ENCODE measurements around the gene NPSR1.

Gene NPSR1

GRCh38 chr7:34839645-34840044 is 181.6 kb downstream of the NPSR1 start:
- no peak for ATAC-seq
- no peak for TF ChIP-seq BACH2 (CRISPR knock-in tag; IDR thresholded peaks at IDR 0.05; ENCODE audit: borderline replicate concordance)

DNA sequence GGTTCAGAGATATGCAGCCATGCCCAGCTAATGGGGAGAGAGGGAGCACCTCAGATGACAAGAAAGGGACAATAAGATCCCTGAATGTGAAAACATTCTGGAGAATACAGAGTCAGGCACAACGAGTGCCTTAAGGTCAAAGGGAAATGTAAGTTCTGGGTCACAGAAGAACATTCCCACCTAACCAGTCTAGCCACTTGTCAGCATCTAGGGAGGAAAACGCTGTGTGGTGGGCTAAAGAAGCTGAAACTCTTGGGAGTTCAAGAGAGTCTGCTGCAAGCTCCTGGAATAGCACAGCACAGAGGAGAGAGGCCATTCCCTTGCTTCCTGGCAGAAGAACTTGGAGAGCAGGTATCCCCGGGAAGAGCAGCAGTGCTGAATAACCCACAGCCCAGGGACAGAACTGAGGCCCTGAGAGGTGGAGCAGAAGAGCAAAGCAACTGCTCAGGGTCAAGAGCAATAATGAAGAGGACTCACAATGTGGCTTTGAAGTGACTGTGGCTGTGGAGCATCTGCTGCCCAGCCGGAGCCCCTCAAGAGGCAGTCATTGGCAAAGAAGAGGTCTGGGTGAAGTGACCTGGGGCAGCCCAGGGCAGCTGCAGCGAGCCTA is 182.3 kb downstream of the NPSR1 start:
- TF ChIP-seq SNAI2 (CRISPR knock-in tag; IDR thresholded peaks at IDR 0.05) (no peak), TOX (CRISPR knock-in tag; IDR thresholded peaks at IDR 0.05; ENCODE audit: borderline replicate concordance) (no peak), TSHZ2 (CRISPR knock-in tag; IDR thresholded peaks at IDR 0.05) (no peak), CSDC2 (CRISPR knock-in tag; IDR thresholded peaks at IDR 0.05) (no peak), OSR1 (CRISPR knock-in tag; IDR thresholded peaks at IDR 0.05) (no peak), ZNF70 (CRISPR knock-in tag; IDR thresholded peaks at IDR 0.05) (no peak), ZC3H10 (CRISPR knock-in tag; IDR thresholded peaks at IDR 0.05) (no peak)
- TF ChIP-seq, protein P1, sequence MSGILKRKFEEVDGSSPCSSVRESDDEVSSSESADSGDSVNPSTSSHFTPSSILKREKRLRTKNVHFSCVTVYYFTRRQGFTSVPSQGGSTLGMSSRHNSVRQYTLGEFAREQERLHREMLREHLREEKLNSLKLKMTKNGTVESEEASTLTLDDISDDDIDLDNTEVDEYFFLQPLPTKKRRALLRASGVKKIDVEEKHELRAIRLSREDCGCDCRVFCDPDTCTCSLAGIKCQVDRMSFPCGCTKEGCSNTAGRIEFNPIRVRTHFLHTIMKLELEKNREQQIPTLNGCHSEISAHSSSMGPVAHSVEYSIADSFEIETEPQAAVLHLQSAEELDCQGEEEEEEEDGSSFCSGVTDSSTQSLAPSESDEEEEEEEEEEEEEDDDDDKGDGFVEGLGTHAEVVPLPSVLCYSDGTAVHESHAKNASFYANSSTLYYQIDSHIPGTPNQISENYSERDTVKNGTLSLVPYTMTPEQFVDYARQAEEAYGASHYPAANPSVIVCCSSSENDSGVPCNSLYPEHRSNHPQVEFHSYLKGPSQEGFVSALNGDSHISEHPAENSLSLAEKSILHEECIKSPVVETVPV (CRISPR knock-in tag; IDR thresholded peaks at IDR 0.05): no peak
- no peak for ATAC-seq

- TF ChIP-seq ARNTL (CRISPR knock-in tag; IDR thresholded peaks at IDR 0.05; ENCODE audit: borderline replicate concordance, low read depth) (no peak), OSR1 (CRISPR knock-in tag; IDR thresholded peaks at IDR 0.05) (no peak), ZFP3 (CRISPR knock-in tag; IDR thresholded peaks at IDR 0.05) (no peak), ZFP30 (CRISPR knock-in tag; IDR thresholded peaks at IDR 0.05) (no peak), GLIS3 (CRISPR knock-in tag; IDR thresholded peaks at IDR 0.05) (no peak), TOX (CRISPR knock-in tag; IDR thresholded peaks at IDR 0.05; ENCODE audit: borderline replicate concordance) (no peak), PATZ1 (CRISPR knock-in tag; IDR thresholded peaks at IDR 0.05; ENCODE audit: borderline replicate concordance) (no peak), ZC3H10 (CRISPR knock-in tag; IDR thresholded peaks at IDR 0.05) (no peak), ESRRG (CRISPR knock-in tag; IDR thresholded peaks at IDR 0.05) (no peak)
These were observed 183.3 kb downstream of the NPSR1 start for GRCh38 chr7:34841326-34841725.

GRCh38 chr7:34842782-34843181 is 184.8 kb downstream of the NPSR1 start:
- no peak for TF ChIP-seq POU6F1 (CRISPR knock-in tag; IDR thresholded peaks at IDR 0.05; ENCODE audit: borderline replicate concordance, low read depth)
- no peak for TF ChIP-seq RARB (CRISPR knock-in tag; IDR thresholded peaks at IDR 0.05)
- no peak for TF ChIP-seq PATZ1 (CRISPR knock-in tag; IDR thresholded peaks at IDR 0.05; ENCODE audit: borderline replicate concordance)
- TF ChIP-seq ARNTL (CRISPR knock-in tag; IDR thresholded peaks at IDR 0.05; ENCODE audit: borderline replicate concordance, low read depth): no peak
- TF ChIP-seq TCF4 (CRISPR knock-in tag; IDR thresholded peaks at IDR 0.05; ENCODE audit: borderline replicate concordance): no peak
- no peak for TF ChIP-seq TOX (CRISPR knock-in tag; IDR thresholded peaks at IDR 0.05; ENCODE audit: borderline replicate concordance)
- no peak for TF ChIP-seq ZFP30 (CRISPR knock-in tag; IDR thresholded peaks at IDR 0.05)
- no peak for TF ChIP-seq ZC3H10 (CRISPR knock-in tag; IDR thresholded peaks at IDR 0.05)
- TF ChIP-seq ZFP3 (CRISPR knock-in tag; IDR thresholded peaks at IDR 0.05): no peak
- TF ChIP-seq SNAI2 (CRISPR knock-in tag; IDR thresholded peaks at IDR 0.05): no peak
- TF ChIP-seq GLIS3 (CRISPR knock-in tag; IDR thresholded peaks at IDR 0.05): no peak
- TF ChIP-seq, protein P2, sequence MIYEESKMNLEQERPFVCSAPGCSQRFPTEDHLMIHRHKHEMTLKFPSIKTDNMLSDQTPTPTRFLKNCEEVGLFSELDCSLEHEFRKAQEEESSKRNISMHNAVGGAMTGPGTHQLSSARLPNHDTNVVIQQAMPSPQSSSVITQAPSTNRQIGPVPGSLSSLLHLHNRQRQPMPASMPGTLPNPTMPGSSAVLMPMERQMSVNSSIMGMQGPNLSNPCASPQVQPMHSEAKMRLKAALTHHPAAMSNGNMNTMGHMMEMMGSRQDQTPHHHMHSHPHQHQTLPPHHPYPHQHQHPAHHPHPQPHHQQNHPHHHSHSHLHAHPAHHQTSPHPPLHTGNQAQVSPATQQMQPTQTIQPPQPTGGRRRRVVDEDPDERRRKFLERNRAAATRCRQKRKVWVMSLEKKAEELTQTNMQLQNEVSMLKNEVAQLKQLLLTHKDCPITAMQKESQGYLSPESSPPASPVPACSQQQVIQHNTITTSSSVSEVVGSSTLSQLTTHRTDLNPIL (CRISPR knock-in tag; IDR thresholded peaks at IDR 0.05; ENCODE audit: low read depth): no peak
- no peak for TF ChIP-seq ISL1 (CRISPR knock-in tag; IDR thresholded peaks at IDR 0.05)
- no peak for TF ChIP-seq CSDC2 (CRISPR knock-in tag; IDR thresholded peaks at IDR 0.05)
- no peak for TF ChIP-seq ESRRG (CRISPR knock-in tag; IDR thresholded peaks at IDR 0.05)
- no peak for TF ChIP-seq OSR1 (CRISPR knock-in tag; IDR thresholded peaks at IDR 0.05)
- TF ChIP-seq ZNF70 (CRISPR knock-in tag; IDR thresholded peaks at IDR 0.05): no peak
- no peak for TF ChIP-seq PPARA (CRISPR knock-in tag; IDR thresholded peaks at IDR 0.05; ENCODE audit: borderline replicate concordance)
- TF ChIP-seq, protein P1 (CRISPR knock-in tag; IDR thresholded peaks at IDR 0.05): no peak
- TF ChIP-seq BACH2 (CRISPR knock-in tag; IDR thresholded peaks at IDR 0.05; ENCODE audit: borderline replicate concordance): no peak
- ATAC-seq: no peak

More at GRCh38 chr7:34841326-34841725, 183.3 kb downstream of the NPSR1 start:
- no peak for ATAC-seq

All from SK-N-SH treated with all-trans-retinoic acid at 6 μM for 48 hours (cell line).